Esophagus muscularis mucosa (tissue), 4 donors: Measurements from ENCODE around the gene FAM98A. TPM values are rescaled to one million over a fixed set of nuclear protein-coding genes. Genes with fewer than 3 reads are reported as not detected.
A peak's percentile ranks its signal among the peaks of the same experiment; 100 is the strongest.

Experiments
- DNase-seq: peaks from one replicate; pipeline ENCODE4 v3.0.0-alpha.2; 2017; ENCODE audit errors: extremely low spot score
- H3K27ac ChIP-seq, 4 donors: fragments of 200-600 bp; sonication (generic); replicated peaks in 1 of 4; 1 replicate in 3 of 4; 2 replicates in 1 of 4; pipeline ENCODE4 v1.5.1; 2016 to 2019; ENCODE audit warnings: mild to moderate bottlenecking in 1 of 4
- H3K27me3 ChIP-seq, 4 donors: fragments of 200-600 bp; sonication (generic); one replicate each; pipeline versions ENCODE4 v1.5.1 to v1.6.0; 2016 to 2019
- H3K36me3 ChIP-seq, 4 donors: fragments of 200-600 bp; sonication (generic); one replicate each; pipeline ENCODE4 v1.5.1; 2016 to 2019
- H3K4me1 ChIP-seq, 4 donors: fragments of 200-600 bp; sonication (generic); one replicate each; pipeline ENCODE4 v1.5.1; 2016 to 2019
- H3K4me3 ChIP-seq, 4 donors: fragments of 200-600 bp; sonication (generic); 1 replicate in 2 of 4; 2 replicates in 2 of 4; pipeline ENCODE4 v1.5.1; 2016 to 2019; ENCODE audit warnings: mild to moderate bottlenecking in 4 of 4, moderate library complexity in 1 of 4
- H3K9me3 ChIP-seq, 4 donors: fragments of 200-600 bp; sonication (generic); 1 replicate in 3 of 4; 2 replicates in 1 of 4; pipeline ENCODE4 v1.5.1; 2016 to 2019
- CTCF ChIP-seq, 3 experiments: fragments of 200-600 bp in 2 of 3; fragments of 450-650 bp in 1 of 3; sonication (generic) in 2 of 3; IDR thresholded peaks; one replicate each; pipeline ENCODE4 v1.5.1; 2017 to 2019; ENCODE audit warnings: antibody characterized with exemption in 3 of 3, mild to moderate bottlenecking in 2 of 3, moderate library complexity in 1 of 3
- EP300 ChIP-seq: sonication (generic); formaldehyde crosslinking; IDR thresholded peaks from one replicate; pipeline ENCODE4 v1.6.1; 2017; ENCODE audit warnings: antibody characterized with exemption
- POLR2A ChIP-seq: fragments of 450-650 bp; IDR thresholded peaks from one replicate; pipeline ENCODE4 v1.6.1; 2017; ENCODE audit warnings: antibody characterized with exemption, moderate library complexity, mild to moderate bottlenecking, low read depth
- POLR2AphosphoS5 ChIP-seq, 2 donors: sonication (generic); formaldehyde crosslinking; IDR thresholded peaks; one replicate each; pipeline ENCODE4 v1.6.1; 2017; ENCODE audit warnings: antibody characterized with exemption in 2 of 2
- WGBS: methylation state at CpG from one replicate; pipeline ENCODE4 v1.1.5; 2018; 5-methylcytosine and 5-hydroxymethylcytosine counted together
- intact Hi-C: fragments of 100-400 bp; cut with DNase I; formaldehyde crosslinking; loops from one replicate; pipeline ENCODE4 v1.15.1; 2023
- total RNA-seq, 4 donors: library from RNA; depleted of rRNA; stranded (reverse); fragments of >200 nt; gene quantifications; one replicate each; pipeline versions ENCODE4 v1.1.0 to v1.2.1, GENCODE V29; 2016

Gene FAM98A
- total RNA-seq, 4 donors from 2014 or later = 32.0 to 337 (median 50.3) TPM

- WGBS = 89% methylated on average over 6 of the region's 6 CpGs
- no peaks in the 10 kb centered on the region for H3K36me3 ChIP-seq
- intact Hi-C loops = no loop called here
Observed at GRCh38 chr2:33602201-33602830, 3.2 kb upstream of the FAM98A start.

GRCh38 chr2:33599943-33600192 is 769 bp upstream of the FAM98A start:
- no peak for TF ChIP-seq POLR2AphosphoS5 (IDR thresholded peaks at IDR 0.05)
- TF ChIP-seq EP300 = no peak
- TF ChIP-seq CTCF (IDR thresholded peaks at IDR 0.05) = no peak
- no peak for TF ChIP-seq POLR2A
- no peaks in the 10 kb centered on the region for H3K27me3 ChIP-seq
- H3K4me1 ChIP-seq = peaks cover 13 to 39% (median 37%) of the 10 kb centered on the region in 4 donors
- 8% methylated on average over 3 of the region's 3 CpGs for WGBS
- H3K9me3 ChIP-seq = no peaks in the 10 kb centered on the region
- H3K4me3 ChIP-seq = peak overlapping the region; percentile 68 to 96 (median 90)
- intact Hi-C loops = no loop called here
- peak overlapping the region; percentile 85 to 89 (median 88) for H3K27ac ChIP-seq
- H3K36me3 ChIP-seq = peaks cover 0 to 2% (median 0%) of the 10 kb centered on the region in 4 donors
- DNase-seq = no peak

More at GRCh38 chr2:33602201-33602830, 3.2 kb upstream of the FAM98A start:
- Histone ChIP-seq H3K27me3 (no peaks in the 10 kb centered on the region), H3K4me3 (no peak overlapping the region), H3K27ac (no peak overlapping the region), H3K9me3 (no peaks in the 10 kb centered on the region), H3K4me1 (peaks cover 10 to 27% (median 24%) of the 10 kb centered on the region in 4 donors)
- DNase-seq = no peak
- TF ChIP-seq CTCF (IDR thresholded peaks at IDR 0.05) = no peak
- no peak for TF ChIP-seq POLR2A
- TF ChIP-seq POLR2AphosphoS5 (IDR thresholded peaks at IDR 0.05) = no peak
- no peak for TF ChIP-seq EP300

- Histone ChIP-seq H3K27ac (peak overlapping the region; percentile 85 to 89 (median 88)), H3K9me3 (no peaks in the 10 kb centered on the region), H3K27me3 (no peaks in the 10 kb centered on the region), H3K4me1 (peaks cover 13 to 46% (median 43%) of the 10 kb centered on the region in 4 donors), H3K36me3 (peaks cover 0 to 11% (median 6%) of the 10 kb centered on the region in 4 donors), H3K4me3 (peak overlapping the region; percentile 68 to 96 (median 90))
- DNase-seq = no peak
- no peak for TF ChIP-seq POLR2AphosphoS5 (IDR thresholded peaks at IDR 0.05)
- TF ChIP-seq POLR2A = no peak
- no peak for TF ChIP-seq EP300
- no peak for TF ChIP-seq CTCF (IDR thresholded peaks at IDR 0.05)
- WGBS = 2% methylated on average over 15 of the region's 23 CpGs
- intact Hi-C loops = no loop called here
Observed at GRCh38 chr2:33598561-33599174, 431 bp downstream of the FAM98A start.

GRCh38 chr2:33597026-33597425 is 2.1 kb downstream of the FAM98A start:
- intact Hi-C loops = no loop called here
- Histone ChIP-seq H3K36me3 (peaks cover 0 to 28% (median 18%) of the 10 kb centered on the region in 4 donors), H3K4me3 (peak overlapping the region in 1 of 4 donors; percentile 90), H3K4me1 (peaks cover 16 to 61% (median 51%) of the 10 kb centered on the region in 4 donors), H3K9me3 (no peaks in the 10 kb centered on the region), H3K27me3 (no peaks in the 10 kb centered on the region), H3K27ac (no peak overlapping the region)
- DNase-seq = no peak
- TF ChIP-seq CTCF (IDR thresholded peaks at IDR 0.05) (no peak), POLR2A (no peak), EP300 (no peak), POLR2AphosphoS5 (IDR thresholded peaks at IDR 0.05) (no peak)
- WGBS = 78% methylated on average over 3 of the region's 3 CpGs
